Lung (tissue), 16 donors: ENCODE data around the gene XK. TPM values are rescaled to one million over a fixed set of nuclear protein-coding genes. Genes with fewer than 3 reads are reported as not detected.

Experiments
- ATAC-seq: fragments of 200-7000 bp; cut with Tn5 transposase; one replicate; pipeline ENCODE4 v1.9.1; 2020; ENCODE audit warnings: moderate number of reproducible peaks; ENCODE audit not compliant: insufficient read depth, low FRiP score
- DNase-seq, 3 donors: peaks; one replicate each; pipeline ENCODE4 v3.0.0-alpha.2; 2013 to 2017
- H3K27ac ChIP-seq, 2 donors: one replicate each; pipeline ENCODE4 v1.5.1; 2013; ENCODE audit warnings: mild to moderate bottlenecking in 2 of 2, moderate library complexity in 2 of 2, control low read depth in 1 of 2, inconsistent platforms in 1 of 2, low read depth in 1 of 2, low read length in 1 of 2
- H3K27me3 ChIP-seq, 3 donors: one replicate each; pipeline ENCODE4 v1.5.1; 2013; ENCODE audit warnings: low read length in 2 of 3; ENCODE audit not compliant: control insufficient read depth in 3 of 3, insufficient read depth in 3 of 3
- H3K36me3 ChIP-seq, 4 donors: one replicate each; pipeline ENCODE4 v1.5.1; 2013; ENCODE audit warnings: low read length in 4 of 4, mild to moderate bottlenecking in 1 of 4, moderate library complexity in 1 of 4; ENCODE audit not compliant: control insufficient read depth in 4 of 4, insufficient read depth in 4 of 4
- H3K4me1 ChIP-seq, 5 donors: one replicate each; pipeline ENCODE4 v1.5.1; 2013; ENCODE audit warnings: low read length in 5 of 5, mild to moderate bottlenecking in 2 of 5, moderate library complexity in 1 of 5; ENCODE audit not compliant: control insufficient read depth in 5 of 5, insufficient read depth in 5 of 5
- H3K4me3 ChIP-seq: one replicate; pipeline ENCODE4 v1.5.1; 2013; ENCODE audit warnings: mild to moderate bottlenecking, control low read depth, moderate library complexity
- H3K9ac ChIP-seq, 2 donors: one replicate each; pipeline ENCODE4 v1.5.1; 2013; ENCODE audit warnings: low read length in 2 of 2, control low read depth in 1 of 2; ENCODE audit not compliant: insufficient read depth in 1 of 2
- H3K9me3 ChIP-seq, 4 donors: one replicate each; pipeline ENCODE4 v1.5.1; 2013; ENCODE audit warnings: low read length in 3 of 4, mild to moderate bottlenecking in 1 of 4, moderate library complexity in 1 of 4; ENCODE audit not compliant: control insufficient read depth in 4 of 4, insufficient read depth in 3 of 4
- WGBS, 2 donors: extraction: QIAGEN DNeasy Blood & Tissue Kit; methylation state at CpG; one replicate each; pipeline ENCODE4 v1.1.7; 2013; 5-methylcytosine and 5-hydroxymethylcytosine counted together
- long read RNA-seq, 5 donors: transcript quantifications; one replicate each; lab custom pipeline, GENCODE V29; 2026
- polyA plus RNA-seq, 2 donors: library from polyadenylated mRNA; stranded (reverse); fragments of 200-250 nt; gene quantifications; one replicate each; pipeline ENCODE4 v1.2.1, GENCODE V29; 2013
- total RNA-seq, 2 donors: library from RNA; depleted of rRNA in 1 of 2; stranded (reverse); fragments of >200 nt in 1 of 2; gene quantifications; one replicate each; pipeline ENCODE4 v1.2.1, GENCODE V29; 2014 to 2021
- TF ChIP-seq, protein P1 (sequence below): IDR thresholded peaks from 2 replicates; pipeline ENCODE4 v1.5.1; 2012; ENCODE audit warnings: mild to moderate bottlenecking; ENCODE audit errors: control extremely low read depth, extremely low read depth
- donor health status: control.
- donor health status: control.
- donor health status: Bipolar disorder and iron deficiency.
- donor health status: healthy.
- donor health status: DM: yes; HTN: yes; CAD: no.

Gene XK
- total RNA-seq = 1 to 10 TPM; 3.1 to 7.3 TPM
- polyA plus RNA-seq = 1 to 10 TPM in 1 of 2 donors, under 1 TPM in 1; 0.86 to 1.0 TPM
- long read RNA-seq, donor 1, full-length matches to known transcripts = 2 of 2 reads
- long read RNA-seq, donor 1, partial matches to known transcripts = 0 of 2 reads
- long read RNA-seq, donor 1, other reads (novel, unspliced or antisense) = 0 of 2 reads
- long read RNA-seq, donor 2, full-length matches to known transcripts = 1 of 1 reads
- long read RNA-seq, donor 2, partial matches to known transcripts = 0 of 1 reads
- long read RNA-seq, donor 2, other reads (novel, unspliced or antisense) = 0 of 1 reads
- long read RNA-seq, donor 3, full-length matches to known transcripts = 1 of 1 reads
- long read RNA-seq, donor 3, partial matches to known transcripts = 0 of 1 reads
- long read RNA-seq, donor 3, other reads (novel, unspliced or antisense) = 0 of 1 reads
- long read RNA-seq, donor 4 = 0 reads
- long read RNA-seq, donor 5, full-length matches to known transcripts = 3 of 3 reads
- long read RNA-seq, donor 5, partial matches to known transcripts = 0 of 3 reads
- long read RNA-seq, donor 5, other reads (novel, unspliced or antisense) = 0 of 3 reads

DNA sequence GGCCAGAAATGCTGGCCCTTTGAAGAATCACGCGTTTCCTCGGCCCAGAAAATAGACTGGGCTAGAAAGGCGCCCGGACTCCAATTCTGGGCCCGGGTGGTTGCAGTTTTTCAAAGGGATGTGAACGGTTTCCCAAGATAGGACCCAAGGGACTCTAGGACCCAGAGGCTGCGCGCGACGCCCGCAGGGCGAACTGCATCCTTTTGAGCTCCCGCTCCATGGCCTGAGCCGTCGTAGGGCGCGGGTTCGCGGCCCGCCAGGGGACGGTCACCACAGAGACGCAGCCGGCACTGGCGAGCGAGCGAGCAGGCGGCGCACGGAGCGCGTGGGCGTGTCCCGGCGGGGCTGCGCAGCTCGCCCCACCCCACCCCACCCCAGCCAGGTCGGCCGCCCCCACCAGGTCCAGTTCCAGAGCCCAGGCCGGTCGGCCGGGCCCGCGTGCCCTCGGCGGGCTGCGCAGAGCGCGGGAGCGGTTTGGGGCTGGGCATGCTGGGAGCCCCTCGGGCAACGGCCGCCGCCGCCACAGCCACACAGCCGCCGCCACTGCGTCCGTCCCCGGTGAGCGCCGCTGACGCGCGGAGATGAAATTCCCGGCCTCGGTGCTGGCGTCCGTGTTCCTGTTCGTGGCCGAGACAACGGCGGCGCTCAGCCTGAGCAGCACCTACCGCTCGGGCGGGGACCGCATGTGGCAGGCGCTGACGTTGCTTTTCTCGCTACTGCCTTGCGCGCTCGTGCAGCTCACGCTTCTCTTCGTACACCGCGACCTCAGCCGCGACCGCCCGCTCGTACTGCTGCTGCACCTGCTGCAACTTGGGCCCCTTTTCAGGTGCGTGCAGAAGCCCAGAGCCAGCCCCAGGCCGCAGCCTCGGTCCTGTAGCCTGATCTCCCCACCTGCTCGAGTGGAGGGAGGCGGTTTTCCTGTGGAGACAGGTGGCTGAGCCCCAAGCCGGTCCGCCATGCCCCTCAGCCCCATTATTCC is at the start of gene XK:
XK (plus strand) TSS at position 411 of the 979 bp plus-strand sequence; CDS start at position 582, 171 bp downstream.
- Histone ChIP-seq H3K9me3 (no peaks in the 10 kb centered on the region), H3K4me3 (peak within 1 kb of the TSS; percentile 37), H3K27ac (peak within 1 kb of the TSS; percentile 35 to 75), H3K36me3 (no peaks in the 10 kb centered on the region), H3K27me3 (peaks cover 7 to 25% (median 8%) of the 10 kb centered on the region in 3 donors), H3K4me1 (peaks cover 0 to 12% (median 0%) of the 10 kb centered on the region in 5 donors), H3K9ac (no peak within 1 kb of the TSS)
- TF ChIP-seq, protein P1, sequence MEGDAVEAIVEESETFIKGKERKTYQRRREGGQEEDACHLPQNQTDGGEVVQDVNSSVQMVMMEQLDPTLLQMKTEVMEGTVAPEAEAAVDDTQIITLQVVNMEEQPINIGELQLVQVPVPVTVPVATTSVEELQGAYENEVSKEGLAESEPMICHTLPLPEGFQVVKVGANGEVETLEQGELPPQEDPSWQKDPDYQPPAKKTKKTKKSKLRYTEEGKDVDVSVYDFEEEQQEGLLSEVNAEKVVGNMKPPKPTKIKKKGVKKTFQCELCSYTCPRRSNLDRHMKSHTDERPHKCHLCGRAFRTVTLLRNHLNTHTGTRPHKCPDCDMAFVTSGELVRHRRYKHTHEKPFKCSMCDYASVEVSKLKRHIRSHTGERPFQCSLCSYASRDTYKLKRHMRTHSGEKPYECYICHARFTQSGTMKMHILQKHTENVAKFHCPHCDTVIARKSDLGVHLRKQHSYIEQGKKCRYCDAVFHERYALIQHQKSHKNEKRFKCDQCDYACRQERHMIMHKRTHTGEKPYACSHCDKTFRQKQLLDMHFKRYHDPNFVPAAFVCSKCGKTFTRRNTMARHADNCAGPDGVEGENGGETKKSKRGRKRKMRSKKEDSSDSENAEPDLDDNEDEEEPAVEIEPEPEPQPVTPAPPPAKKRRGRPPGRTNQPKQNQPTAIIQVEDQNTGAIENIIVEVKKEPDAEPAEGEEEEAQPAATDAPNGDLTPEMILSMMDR = no peak
- ATAC-seq (peak; percentile 77), DNase-seq (peak; percentile 34 to 50 (median 45))
- 8 to 33% methylated on average over 35 to 100 of the region's 100 CpGs for WGBS, 2 donors

DNA sequence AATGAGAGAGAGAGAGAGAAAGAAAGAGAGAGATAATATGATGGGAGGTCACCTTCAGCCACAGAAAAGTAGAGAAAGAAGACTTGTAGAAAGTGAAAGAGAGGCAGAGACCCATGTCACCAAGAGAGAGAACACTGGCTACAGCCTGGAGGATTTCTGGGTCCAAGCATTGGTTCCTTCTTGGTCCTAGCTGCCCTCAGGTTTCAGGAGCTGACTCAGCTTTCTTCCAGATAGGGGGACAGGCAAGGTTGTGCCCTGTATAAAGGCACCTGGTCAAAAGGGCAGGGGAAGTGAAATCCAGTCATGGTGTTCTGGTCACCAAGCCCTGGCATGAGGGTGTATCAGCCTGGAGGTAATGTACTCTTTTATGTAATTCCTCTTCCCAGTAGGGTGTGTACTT is 47.5 kb upstream of the XK start:
- TF ChIP-seq, protein P1 = no peak
- Histone ChIP-seq H3K36me3 (no peaks in the 10 kb centered on the region), H3K9me3 (peaks cover 0 to 4% (median 0%) of the 10 kb centered on the region in 4 donors), H3K9ac (no peak overlapping the region), H3K4me1 (peaks cover 0 to 1% (median 0%) of the 10 kb centered on the region in 5 donors), H3K27ac (no peak overlapping the region), H3K27me3 (peaks cover 0 to 7% (median 0%) of the 10 kb centered on the region in 3 donors), H3K4me3 (no peak overlapping the region)
- DNase-seq (no peak), ATAC-seq (no peak)

GRCh38 chrX:37640142-37640541 is 45.4 kb upstream of the XK start:
- no peak overlapping the region for H3K27ac ChIP-seq
- WGBS, 2 donors = 70 to 77% methylated on average over 5 of the region's 5 CpGs
- no peak overlapping the region for H3K4me3 ChIP-seq
- DNase-seq (no peak), ATAC-seq (no peak)
- TF ChIP-seq, protein P1 = no peak
- peaks cover 0 to 7% (median 0%) of the 10 kb centered on the region in 3 donors for H3K27me3 ChIP-seq
- peaks cover 0 to 1% (median 0%) of the 10 kb centered on the region in 5 donors for H3K4me1 ChIP-seq
- no peaks in the 10 kb centered on the region for H3K36me3 ChIP-seq
- H3K9ac ChIP-seq = no peak overlapping the region
- H3K9me3 ChIP-seq = no peaks in the 10 kb centered on the region
